ENCODE measurements around the gene ESF1.

Gene ESF1

GRCh38 chr20:13784893-13785715 is at the start of gene ESF1, which contains the start of gene NDUFAF5:
TSS of gene ESF1 (minus strand) at chr20:13784919. CDS start at chr20:13783140, 1,779 bp downstream.
TSS of gene NDUFAF5 (plus strand) at chr20:13785028. CDS start at chr20:13785069, 41 bp downstream.
- peak; percentile 94 for DNase-seq

- DNase-seq: no peak
These were observed 46.8 kb upstream of the ESF1 start for GRCh38 chr20:13831476-13831875.

- DNase-seq: no peak
These were observed 40.7 kb upstream of the ESF1 start for GRCh38 chr20:13825465-13825864.

- no peak for DNase-seq
These were observed 39.7 kb upstream of the ESF1 start for GRCh38 chr20:13824459-13824858.

- no peak for DNase-seq
These were observed 37.7 kb upstream of the ESF1 start for GRCh38 chr20:13822459-13822858.

GRCh38 chr20:13821876-13822275 is 37.2 kb upstream of the ESF1 start:
- DNase-seq: no peak

GRCh38 chr20:13819885-13820645 is 35.3 kb upstream of the ESF1 start:
- peak; percentile 19 for DNase-seq

GRCh38 chr20:13817342-13817741 is 32.6 kb upstream of the ESF1 start:
- no peak for DNase-seq

GRCh38 chr20:13816757-13817156 is 32.0 kb upstream of the ESF1 start:
- DNase-seq: no peak

GRCh38 chr20:13814672-13815071 is 30.0 kb upstream of the ESF1 start:
- no peak for DNase-seq

- no peak for DNase-seq
These were observed 29.2 kb upstream of the ESF1 start for GRCh38 chr20:13813910-13814309.

GRCh38 chr20:13810446-13810845 is 25.7 kb upstream of the ESF1 start:
- no peak for DNase-seq

GRCh38 chr20:13809855-13810254 is 25.1 kb upstream of the ESF1 start:
- no peak for DNase-seq

- no peak for DNase-seq
These were observed 24.7 kb upstream of the ESF1 start for GRCh38 chr20:13809373-13809772.

GRCh38 chr20:13800728-13801134 is 16.0 kb upstream of the ESF1 start:
- DNase-seq: no peak

- DNase-seq: no peak
These were observed 15.3 kb upstream of the ESF1 start for GRCh38 chr20:13799974-13800373.

GRCh38 chr20:13799040-13799439 is 14.3 kb upstream of the ESF1 start:
- no peak for DNase-seq

- DNase-seq: no peak
These were observed 9.9 kb upstream of the ESF1 start for GRCh38 chr20:13794667-13795066.

GRCh38 chr20:13793001-13793400 is 8.3 kb upstream of the ESF1 start:
- no peak for DNase-seq

- no peak for DNase-seq
These were observed 7.1 kb upstream of the ESF1 start for GRCh38 chr20:13791540-13792459.

- no peak for DNase-seq
These were observed 6.0 kb upstream of the ESF1 start for GRCh38 chr20:13790708-13791107.

GRCh38 chr20:13788167-13788834 is 3.6 kb upstream of the ESF1 start:
- DNase-seq: peak; percentile 45

Data from stimulated activated CD4-positive, alpha-beta T cell treated with anti-CD3 and anti-CD28 coated beads, Interleukin-15, amount 100 ng/mL, for 24 hours (primary cell).